IMR-90 (cell line): ENCODE results near the gene ROR2. TPM values are rescaled to one million over a fixed set of nuclear protein-coding genes. Genes with fewer than 3 reads are reported as not detected.

Source experiments
- ATAC-seq: fragments of 200-7000 bp; cut with Tn5 transposase; 2 replicates; pipeline ENCODE4 v1.9.1; 2020; ENCODE audit warnings: low read depth, mild to moderate bottlenecking, moderate library complexity
- BruUV-seq: library from RNA; stranded (reverse); fragments of 400-500 nt; replicated peaks from 2 replicates; lab custom pipeline; 2021; lab: Mats Ljungman, UMichigan
- CTCF ChIA-PET: fragments of 300-600 bp; formaldehyde crosslinking; extraction: SDS; loops from one replicate; lab custom pipeline; 2021; ENCODE audit warnings: antibody characterized with exemption; lab: Yijun Ruan, JAX
- POLR2A ChIA-PET: fragments of 300-600 bp; sonication (Branson Sonifier 250); formaldehyde crosslinking; loops from one replicate; lab custom pipeline; 2022; ENCODE audit warnings: antibody characterized with exemption; ENCODE audit not compliant: unreplicated experiment; lab: Charles Lee
- DNase-seq: peaks from one replicate; pipeline ENCODE4 v3.0.0; 2013
- H2AFZ ChIP-seq: replicated peaks from 2 replicates; pipeline ENCODE3; 2013; ENCODE audit warnings: low read length, mild to moderate bottlenecking; ENCODE audit not compliant: poor library complexity
- H2AK5ac ChIP-seq: 2 replicates; pipeline ENCODE4 v1.6.1; 2013; ENCODE audit warnings: low read depth, low read length, inconsistent platforms
- H2AK9ac ChIP-seq: replicated peaks from 2 replicates; pipeline ENCODE3; 2013; ENCODE audit warnings: mild to moderate bottlenecking, low read depth, low read length, moderate library complexity; ENCODE audit not compliant: poor library complexity
- H2BK120ac ChIP-seq: 2 replicates; pipeline ENCODE4 v1.6.1; 2013; ENCODE audit warnings: low read depth, low read length, inconsistent platforms
- H2BK15ac ChIP-seq: 3 replicates; pipeline ENCODE4 v1.6.1; 2013; ENCODE audit warnings: low read depth, low read length, inconsistent platforms
- H2BK20ac ChIP-seq: 2 replicates; pipeline ENCODE4 v1.6.1; 2013; ENCODE audit warnings: low read depth, mild to moderate bottlenecking, inconsistent platforms, low read length, moderate library complexity
- H2BK5ac ChIP-seq: 2 replicates; pipeline ENCODE4 v1.6.1; 2013; ENCODE audit warnings: mild to moderate bottlenecking, low read depth, low read length, inconsistent platforms; ENCODE audit not compliant: poor library complexity, severe bottlenecking
- H3K14ac ChIP-seq: replicated peaks from 2 replicates; pipeline ENCODE4 v1.6.1; 2013; ENCODE audit warnings: low read depth, low read length, inconsistent platforms
- H3K18ac ChIP-seq: 2 replicates; pipeline ENCODE4 v1.6.1; 2013; ENCODE audit warnings: low read depth, low read length, control low read depth
- H3K23ac ChIP-seq: 2 replicates; pipeline ENCODE4 v1.6.1; 2013; ENCODE audit warnings: low read depth, low read length, inconsistent platforms
- H3K27ac ChIP-seq: 2 replicates; pipeline ENCODE4 v1.5.1; 2013; ENCODE audit warnings: mild to moderate bottlenecking, control low read depth, low read length; ENCODE audit not compliant: insufficient read depth
- H3K27me3 ChIP-seq: 2 replicates; pipeline ENCODE4 v1.6.1; 2013; ENCODE audit warnings: low read length; ENCODE audit not compliant: control insufficient read depth, insufficient read depth
- H3K36me3 ChIP-seq: 2 replicates; pipeline ENCODE4 v1.6.1; 2013; ENCODE audit warnings: low read length, mixed read lengths; ENCODE audit not compliant: control insufficient read depth, insufficient read depth
- H3K4ac ChIP-seq: 2 replicates; pipeline ENCODE4 v1.6.1; 2013; ENCODE audit warnings: low read depth, low read length, inconsistent platforms
- H3K4me1 ChIP-seq: 2 replicates; pipeline ENCODE4 v1.6.1; 2013; ENCODE audit warnings: low read length, mixed read lengths; ENCODE audit not compliant: control insufficient read depth, insufficient read depth
- H3K4me2 ChIP-seq: 2 replicates; pipeline ENCODE4 v1.6.1; 2013; ENCODE audit warnings: low read depth, mild to moderate bottlenecking, control low read depth, low read length, moderate library complexity
- H3K4me3 ChIP-seq: 2 replicates; pipeline ENCODE4 v1.5.1; 2013; ENCODE audit warnings: low read depth, mild to moderate bottlenecking, control low read depth, low read length, moderate library complexity; ENCODE audit not compliant: insufficient read depth
- H3K56ac ChIP-seq: 2 replicates; pipeline ENCODE4 v1.6.1; 2013; ENCODE audit warnings: low read length, inconsistent platforms; ENCODE audit not compliant: insufficient read depth; ENCODE audit errors: extremely low read depth
- H3K79me1 ChIP-seq, 2 experiments: 2 replicates each; pipeline ENCODE4 v1.6.1; 2013; ENCODE audit warnings: low read length in 2 of 2, inconsistent platforms in 1 of 2, low read depth in 1 of 2
- H3K9ac ChIP-seq: 2 replicates; pipeline ENCODE4 v1.6.1; 2013; ENCODE audit warnings: low read depth, low read length, control low read depth
- H3K9me1 ChIP-seq: 2 replicates; pipeline ENCODE4 v1.6.1; 2013; ENCODE audit warnings: low read length, inconsistent platforms; ENCODE audit not compliant: insufficient read depth
- H3K9me3 ChIP-seq: 2 replicates; pipeline ENCODE4 v1.6.1; 2013; ENCODE audit warnings: low read length; ENCODE audit not compliant: control insufficient read depth, insufficient read depth
- H4K20me1 ChIP-seq: 2 replicates; pipeline ENCODE4 v1.6.1; 2013; ENCODE audit warnings: low read length, inconsistent platforms; ENCODE audit not compliant: insufficient read depth
- H4K5ac ChIP-seq: 2 replicates; pipeline ENCODE4 v1.6.1; 2013; ENCODE audit warnings: mild to moderate bottlenecking, low read depth, low read length, control low read depth
- H4K8ac ChIP-seq, 2 experiments: 2 replicates each; pipeline ENCODE4 v1.6.1; 2013; ENCODE audit warnings: low read depth in 2 of 2, low read length in 2 of 2, control low read depth in 1 of 2, inconsistent platforms in 1 of 2
- H4K91ac ChIP-seq: 2 replicates; pipeline ENCODE4 v1.6.1; 2013; ENCODE audit warnings: low read depth, low read length, inconsistent platforms; ENCODE audit not compliant: insufficient read depth
- BHLHE40 ChIP-seq: fragments of 150-350 bp; IDR thresholded peaks from 2 replicates; pipeline ENCODE4 v1.6.1; 2016; ENCODE audit warnings: mild to moderate bottlenecking, low read depth, low read length
- CEBPB ChIP-seq: IDR thresholded peaks from 2 replicates; pipeline ENCODE4 v1.6.1; 2012; ENCODE audit warnings: low read depth, low read length, improper control_type of control experiment
- CHD1 ChIP-seq: IDR thresholded peaks from 2 replicates; pipeline ENCODE4 v1.6.1; 2012; ENCODE audit warnings: low read depth, low read length, improper control_type of control experiment
- FOS ChIP-seq: fragments of 150-350 bp; IDR thresholded peaks from 2 replicates; pipeline ENCODE4 v1.6.1; 2016; ENCODE audit warnings: low read depth, low read length
- MAZ ChIP-seq: IDR thresholded peaks from 2 replicates; pipeline ENCODE4 v1.6.1; 2012; ENCODE audit warnings: low read depth, mild to moderate bottlenecking, low read length, improper control_type of control experiment, moderate library complexity, borderline replicate concordance
- MXI1 ChIP-seq: IDR thresholded peaks from 2 replicates; pipeline ENCODE4 v1.6.1; 2012; ENCODE audit warnings: low read depth, mild to moderate bottlenecking, low read length, moderate library complexity, borderline replicate concordance
- NFE2L2 ChIP-seq: fragments of 150-350 bp; IDR thresholded peaks from 2 replicates; pipeline ENCODE4 v1.6.1; 2016; ENCODE audit warnings: low read depth, mild to moderate bottlenecking, low read length
- POLR2A ChIP-seq: IDR thresholded peaks from 2 replicates; pipeline ENCODE4 v1.6.1; 2012; ENCODE audit warnings: mild to moderate bottlenecking, low read depth, low read length
- RAD21 ChIP-seq: IDR thresholded peaks from 2 replicates; pipeline ENCODE4 v1.6.1; 2012; ENCODE audit warnings: low read length, improper control_type of control experiment
- RCOR1 ChIP-seq: IDR thresholded peaks from 2 replicates; pipeline ENCODE4 v1.6.1; 2012; ENCODE audit warnings: mild to moderate bottlenecking, low read length, improper control_type of control experiment; ENCODE audit not compliant: insufficient replicate concordance
- RFX5 ChIP-seq: IDR thresholded peaks from 2 replicates; pipeline ENCODE4 v1.8.0; 2012; ENCODE audit warnings: low read depth, mild to moderate bottlenecking, low read length, moderate library complexity
- SMC3 ChIP-seq: fragments of 150-350 bp; IDR thresholded peaks from 2 replicates; pipeline ENCODE4 v1.6.1; 2016; ENCODE audit warnings: low read depth, mild to moderate bottlenecking, antibody characterized with exemption, low read length, moderate library complexity
- USF2 ChIP-seq: fragments of 150-350 bp; IDR thresholded peaks from 2 replicates; pipeline ENCODE4 v1.6.1; 2017; ENCODE audit warnings: mild to moderate bottlenecking, antibody characterized with exemption, low read length, low read depth
- WGBS, 2 experiments: methylation state at CpG; one replicate each; pipeline versions ENCODE4 v1.1.5 to v1.1.7; 2013; ENCODE audit warnings: missing lambda C conversion rate in 2 of 2; ENCODE audit not compliant: insufficient read length in 1 of 2; ENCODE audit errors: extremely low coverage in 2 of 2; 5-methylcytosine and 5-hydroxymethylcytosine counted together
- dilution Hi-C: fragments of 300-500 bp; cut with HindIII; formaldehyde crosslinking; loops from one replicate; pipeline ENCODE4 v1.14.3; 2018; ENCODE audit warnings: low sequenced_read_pairs; ENCODE audit not compliant: unreplicated experiment
- in situ Hi-C: fragments of 300-500 bp; cut with MboI; formaldehyde crosslinking; loops from 3 replicates; pipeline ENCODE4 v1.14.3; 2019; ENCODE audit warnings: low sequenced_read_pairs, inconsistent platforms, mixed read lengths
- intact Hi-C: fragments of 100-400 bp; cut with micrococcal nuclease; formaldehyde crosslinking; loops from 2 replicates; pipeline ENCODE4 v1.10.0; 2022
- polyA plus RNA-seq, 3 experiments: library from polyadenylated mRNA; depleted of rRNA; stranded (reverse); fragments of >200 nt; gene quantifications; 2 replicates each; pipeline ENCODE4 v1.2.3, GENCODE V29; 2012; ENCODE audit warnings: low replicate concordance in 1 of 3
- total RNA-seq: library from RNA; depleted of rRNA; stranded (reverse); fragments of >200 nt; gene quantifications from 2 replicates; pipeline ENCODE4 v1.2.3, GENCODE V29; 2012
- TF ChIP-seq, protein P1 (sequence below): fragments of 150-350 bp; IDR thresholded peaks from 2 replicates; pipeline ENCODE4 v1.6.1; 2016; ENCODE audit warnings: low read depth, mild to moderate bottlenecking, low read length, moderate library complexity, borderline replicate concordance

The ROR2 gene
- total and polyA plus RNA-seq, 2 of the 4 experiments (the other 2 are of a cell fraction) = 2.3 to 4.8 TPM

GRCh38 chr9:91564081-91564670, 385.9 kb downstream of the ROR2 start:
- Histone ChIP-seq H3K14ac (no peak overlapping the region), H4K20me1 (no peaks in the 10 kb centered on the region), H3K4me1 (no peaks in the 10 kb centered on the region; the same call in 1 of the 2 replicates), H3K23ac (no peak overlapping the region), H2BK15ac (no peak overlapping the region), H3K56ac (no peak overlapping the region), H4K91ac (no peak overlapping the region), H2AFZ (no peak overlapping the region), H3K9me3 (peaks cover 5% of the 10 kb centered on the region; the same call in 1 of the 2 replicates), H3K4me3 (no peak overlapping the region), H3K4ac (no peak overlapping the region), H4K5ac (no peak overlapping the region), H2BK5ac (no peak overlapping the region), H3K27ac (no peak overlapping the region), H2BK120ac (no peak overlapping the region), H3K79me1 (no peaks in the 10 kb centered on the region), H4K8ac (no peak overlapping the region; a peak in 1 of 4 replicates), H3K4me2 (no peak overlapping the region), H3K9ac (no peak overlapping the region), H3K9me1 (no peaks in the 10 kb centered on the region), H3K36me3 (no peaks in the 10 kb centered on the region), H2AK9ac (no peak overlapping the region), H3K27me3 (0 out of 2 replicates have a peak, but pooled peaks cover 2% of the 10 kb centered on the region), H2BK20ac (no peak overlapping the region), H3K18ac (no peak overlapping the region), H2AK5ac (no peak overlapping the region)
- POLR2A ChIA-PET = no interaction called here
- intact Hi-C loops (loop anchor here (10.0 kb wide), 1 partner anchor 649 kb away; no protein-coding TSS in a partner anchor), dilution Hi-C loops (no loop called here), in situ Hi-C loops (no loop called here)
- CTCF ChIA-PET = no interaction called here
- BruUV-seq = no TSS peak
- no peak for DNase-seq
- TF ChIP-seq RFX5 (no peak), CHD1 (no peak), MXI1 (no peak), RAD21 (no peak), USF2 (no peak), NFE2L2 (no peak), FOS (no peak), MAZ (no peak), BHLHE40 (no peak), SMC3 (no peak), RCOR1 (no peak), POLR2A (no peak), CEBPB (no peak)
- TF ChIP-seq, protein P1, sequence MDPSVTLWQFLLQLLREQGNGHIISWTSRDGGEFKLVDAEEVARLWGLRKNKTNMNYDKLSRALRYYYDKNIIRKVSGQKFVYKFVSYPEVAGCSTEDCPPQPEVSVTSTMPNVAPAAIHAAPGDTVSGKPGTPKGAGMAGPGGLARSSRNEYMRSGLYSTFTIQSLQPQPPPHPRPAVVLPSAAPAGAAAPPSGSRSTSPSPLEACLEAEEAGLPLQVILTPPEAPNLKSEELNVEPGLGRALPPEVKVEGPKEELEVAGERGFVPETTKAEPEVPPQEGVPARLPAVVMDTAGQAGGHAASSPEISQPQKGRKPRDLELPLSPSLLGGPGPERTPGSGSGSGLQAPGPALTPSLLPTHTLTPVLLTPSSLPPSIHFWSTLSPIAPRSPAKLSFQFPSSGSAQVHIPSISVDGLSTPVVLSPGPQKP = no peak
- no CpG with 5 or more reads among the region's 3 CpGs for WGBS, 2 experiments
- ATAC-seq = no peak
